NT2/D1 (cell line): Measurements from ENCODE around the gene PTMS.

ENCODE experiments used
- DNase-seq: peaks from one replicate; pipeline ENCODE4 v3.0.0-alpha.2; 2011; ENCODE audit warnings: low read depth, low spot score
- H3K27me3 ChIP-seq: 2 replicates; pipeline ENCODE4 v1.6.0; 2011; ENCODE audit warnings: mild to moderate bottlenecking; ENCODE audit not compliant: insufficient read length, insufficient read depth
- H3K36me3 ChIP-seq: 2 replicates; pipeline ENCODE4 v1.6.1; 2011; ENCODE audit warnings: mild to moderate bottlenecking, low read length, mixed read lengths; ENCODE audit not compliant: insufficient read depth, insufficient read length
- H3K4me1 ChIP-seq: 2 replicates; pipeline ENCODE4 v1.5.1; 2011; ENCODE audit not compliant: insufficient read depth, insufficient read length
- H3K4me3 ChIP-seq: 2 replicates; pipeline ENCODE4 v1.5.1; 2011; ENCODE audit warnings: low read depth; ENCODE audit not compliant: insufficient read length
- H3K9ac ChIP-seq: 2 replicates; pipeline ENCODE4 v1.6.0; 2011; ENCODE audit warnings: low read depth; ENCODE audit not compliant: insufficient read length
- H3K9me3 ChIP-seq: 2 replicates; pipeline ENCODE4 v1.5.1; 2011; ENCODE audit warnings: mild to moderate bottlenecking, low read length; ENCODE audit not compliant: insufficient read depth
- SUZ12 ChIP-seq: IDR thresholded peaks from 2 replicates; pipeline ENCODE4 v1.6.1; 2011; ENCODE audit not compliant: insufficient read length, insufficient read depth; ENCODE audit errors: extremely low read depth
- YY1 ChIP-seq: IDR thresholded peaks from 2 replicates; pipeline ENCODE4 v1.6.1; 2011; ENCODE audit not compliant: insufficient read length, insufficient read depth
- ZNF274 ChIP-seq: IDR thresholded peaks from 2 replicates; pipeline ENCODE4 v1.6.1; 2011; ENCODE audit warnings: mild to moderate bottlenecking, low read depth, low read length

PTMS gene

GRCh38 chr12:6764011-6764828 lies 1.9 kb upstream of the PTMS start:
- no peaks in the 10 kb centered on the region for H3K9me3 ChIP-seq
- H3K4me1 ChIP-seq: peaks cover 13% of the 10 kb centered on the region
- H3K27me3 ChIP-seq: no peaks in the 10 kb centered on the region
- peak overlapping the region; percentile 99 for H3K4me3 ChIP-seq
- peaks cover 17% of the 10 kb centered on the region for H3K36me3 ChIP-seq
- peak; percentile 98 for DNase-seq
- H3K9ac ChIP-seq: peak overlapping the region; percentile 74
- TF ChIP-seq YY1 (no peak), SUZ12 (no peak), ZNF274 (no peak)

- H3K27me3 ChIP-seq: no peaks in the 10 kb centered on the region
- H3K4me3 ChIP-seq: peak overlapping the region; percentile 99
- H3K9ac ChIP-seq: peak overlapping the region; percentile 78
- no peak for DNase-seq
- no peaks in the 10 kb centered on the region for H3K9me3 ChIP-seq
- TF ChIP-seq SUZ12: no peak
- TF ChIP-seq ZNF274: no peak
- TF ChIP-seq YY1: no peak
- H3K4me1 ChIP-seq: peaks cover 21% of the 10 kb centered on the region
- H3K36me3 ChIP-seq: peaks cover 26% of the 10 kb centered on the region
Observed at GRCh38 chr12:6765048-6765633, 1.0 kb upstream of the PTMS start.

GRCh38 chr12:6766651-6767349 lies 637 bp downstream of the PTMS start:
- Histone ChIP-seq H3K9me3 (no peaks in the 10 kb centered on the region), H3K4me1 (peaks cover 28% of the 10 kb centered on the region), H3K4me3 (peak overlapping the region; percentile 99), H3K36me3 (peaks cover 43% of the 10 kb centered on the region), H3K9ac (peak overlapping the region; percentile 100), H3K27me3 (no peaks in the 10 kb centered on the region)
- TF ChIP-seq YY1 (no peak), ZNF274 (no peak), SUZ12 (no peak)
- peak; percentile 90 for DNase-seq

GRCh38 chr12:6767353-6768319 lies 1.5 kb downstream of the PTMS start:
- peaks cover 2% of the 10 kb centered on the region for H3K27me3 ChIP-seq
- TF ChIP-seq SUZ12: no peak
- no peak for TF ChIP-seq ZNF274
- TF ChIP-seq YY1: no peak
- DNase-seq: no peak

GRCh38 chr12:6768437-6768914 lies 2.3 kb downstream of the PTMS start:
- Histone ChIP-seq H3K36me3 (peaks cover 45% of the 10 kb centered on the region), H3K4me3 (peak overlapping the region; percentile 99), H3K9ac (peak overlapping the region; percentile 100), H3K27me3 (peaks cover 11% of the 10 kb centered on the region), H3K4me1 (peaks cover 38% of the 10 kb centered on the region), H3K9me3 (no peaks in the 10 kb centered on the region)
- no peak for TF ChIP-seq ZNF274
- DNase-seq: no peak

More at GRCh38 chr12:6767353-6768319, 1.5 kb downstream of the PTMS start:
- Histone ChIP-seq H3K36me3 (peaks cover 45% of the 10 kb centered on the region), H3K9ac (peak overlapping the region; percentile 100), H3K4me3 (peak overlapping the region; percentile 99), H3K4me1 (peaks cover 32% of the 10 kb centered on the region), H3K9me3 (no peaks in the 10 kb centered on the region)

GRCh38 chr12:6768990-6769389 lies 2.8 kb downstream of the PTMS start:
- peaks cover 45% of the 10 kb centered on the region for H3K36me3 ChIP-seq
- TF ChIP-seq YY1 (peak; percentile 7), ZNF274 (no peak)
- H3K4me3 ChIP-seq: peak overlapping the region; percentile 99
- no peaks in the 10 kb centered on the region for H3K9me3 ChIP-seq
- peak; percentile 98 for DNase-seq
- H3K4me1 ChIP-seq: peaks cover 39% of the 10 kb centered on the region
- H3K27me3 ChIP-seq: peaks cover 15% of the 10 kb centered on the region
- peak overlapping the region; percentile 100 for H3K9ac ChIP-seq

GRCh38 chr12:6769666-6770065 lies 3.5 kb downstream of the PTMS start:
- Histone ChIP-seq H3K4me3 (peak overlapping the region; percentile 5), H3K9ac (peak overlapping the region; percentile 71), H3K36me3 (peaks cover 49% of the 10 kb centered on the region), H3K4me1 (peaks cover 42% of the 10 kb centered on the region), H3K9me3 (no peaks in the 10 kb centered on the region), H3K27me3 (peaks cover 22% of the 10 kb centered on the region)
- TF ChIP-seq ZNF274: no peak
- no peak for TF ChIP-seq SUZ12
- no peak for TF ChIP-seq YY1
- no peak for DNase-seq
